Astrocyte (in vitro differentiated cells and primary cell): ENCODE measurements around the gene TEPSIN.

Experiments
- CTCF ChIP-seq: IDR thresholded peaks from 2 replicates; pipeline ENCODE4 v1.5.1; 2011; ENCODE audit warnings: low read depth, mild to moderate bottlenecking, inconsistent platforms, low read length, moderate library complexity; ENCODE audit not compliant: insufficient read depth
- EZH2 ChIP-seq: IDR thresholded peaks from 2 replicates; pipeline ENCODE4 v1.6.1; 2012; ENCODE audit warnings: mild to moderate bottlenecking, low read length, inconsistent platforms; ENCODE audit not compliant: insufficient read depth

GRCh38 chr17:81285179-81285878, 46.5 kb upstream of the TEPSIN start:
- TF ChIP-seq CTCF: no peak
- no peak for TF ChIP-seq EZH2
